NCI-H2196 (cell line): ENCODE data around the gene USH1C.
A peak's percentile ranks its signal among the peaks of the same experiment; 100 is the strongest.

Experiments
- DNase-seq: peaks from one replicate; lab custom pipeline; 2025; ENCODE audit not compliant: unreplicated experiment; lab: John Stamatoyannopoulos, UW

USH1C gene

GRCh38 chr11:17528906-17529843, 15.0 kb downstream of the USH1C start:
- peak; percentile 60 for DNase-seq

- DNase-seq, result peak; percentile 67
These were observed 16.0 kb downstream of the USH1C start for GRCh38 chr11:17528181-17528691.

DNA sequence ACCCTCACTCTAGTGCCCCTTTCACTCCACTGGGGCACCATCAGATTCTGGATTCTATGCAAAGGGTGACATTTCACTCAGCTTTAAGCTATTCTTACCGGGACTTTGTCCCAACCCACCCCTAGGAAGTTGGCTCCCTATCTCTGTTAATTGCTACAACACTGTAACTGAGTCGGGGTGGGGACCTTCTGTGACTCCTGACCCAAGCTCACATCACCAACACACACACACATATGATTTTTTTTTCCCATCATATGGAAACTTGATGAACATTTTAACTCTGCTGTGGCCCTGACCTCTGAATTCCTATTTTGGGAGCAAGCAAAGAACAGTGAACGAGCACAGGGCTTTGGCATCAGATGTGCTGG, 16.6 kb downstream of the USH1C start:
- DNase-seq, result no peak

DNA sequence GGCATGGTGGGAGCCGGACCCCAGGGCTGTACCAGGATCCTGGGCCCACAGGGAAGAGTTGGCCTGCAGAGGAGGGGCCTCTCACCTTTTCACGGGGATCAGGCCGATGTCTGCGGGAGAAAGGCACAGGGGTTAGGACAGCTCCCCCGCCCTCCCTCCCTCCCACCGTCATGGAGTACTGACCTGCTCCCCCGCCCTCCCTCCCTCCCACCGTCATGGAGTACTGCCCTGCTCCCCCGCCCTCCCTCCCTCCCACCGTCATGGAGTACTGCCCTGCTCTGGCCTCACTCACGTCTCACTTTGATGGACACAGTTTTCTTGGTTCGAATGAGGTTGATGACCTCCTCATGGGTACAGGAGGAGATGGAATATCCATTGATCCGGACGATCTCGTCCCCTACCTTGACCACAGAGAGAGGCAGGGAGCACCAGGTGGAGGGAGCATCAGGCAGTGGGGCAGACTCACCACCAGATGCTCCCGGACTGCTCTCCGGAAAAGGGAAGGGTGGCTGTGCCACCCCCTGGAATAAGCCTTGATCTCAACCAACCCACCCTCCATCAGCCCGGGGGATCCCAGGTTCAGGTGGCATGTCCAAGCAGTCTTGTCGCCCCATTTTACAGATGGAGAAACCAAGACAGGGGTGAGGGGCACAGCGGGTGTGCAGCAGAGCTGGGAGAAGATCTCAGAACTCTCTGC, 17.1 kb downstream of the USH1C start:
- DNase-seq, result no peak

- DNase-seq, result no peak
These were observed 17.9 kb downstream of the USH1C start for GRCh38 chr11:17526326-17526725.

DNA sequence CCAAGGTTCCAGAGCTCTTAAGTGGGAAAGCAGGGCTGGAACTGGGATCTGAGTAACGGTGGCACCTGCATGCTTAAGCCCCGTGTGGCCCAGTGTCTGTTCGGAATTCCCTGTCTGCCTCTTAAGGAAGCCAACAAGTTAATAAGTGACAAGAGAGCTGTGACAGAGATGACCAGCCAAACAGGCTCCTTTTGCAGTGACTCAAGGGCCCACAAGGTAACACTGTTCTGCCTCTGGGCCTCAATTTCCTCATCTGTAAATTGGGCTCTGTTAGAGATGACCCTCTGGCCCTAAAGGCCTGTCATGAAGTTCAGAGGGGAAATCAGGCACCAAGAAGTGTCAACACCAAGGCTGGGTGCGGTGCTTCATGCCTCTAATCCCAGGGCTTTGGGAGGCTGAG, 18.6 kb downstream of the USH1C start:
- no peak for DNase-seq

DNA sequence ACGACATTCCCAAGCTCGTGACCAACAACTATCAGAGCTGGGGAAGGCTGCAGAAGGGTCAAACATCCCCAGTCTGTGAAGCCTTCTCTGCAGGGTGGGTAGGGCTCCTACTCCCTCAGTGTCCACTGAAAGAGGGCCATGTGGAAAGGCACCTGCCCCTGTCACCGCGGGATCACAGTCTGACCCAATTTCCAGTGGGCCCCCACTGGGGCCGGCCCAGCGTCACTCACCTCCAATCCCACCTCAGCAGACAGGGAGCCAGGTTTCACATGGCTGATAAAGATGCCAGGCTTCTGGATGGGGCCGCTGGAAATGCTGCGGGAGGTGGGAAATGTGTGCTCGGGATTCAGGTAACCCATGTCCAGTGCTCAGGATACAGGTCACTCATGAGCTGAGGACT, 20.0 kb downstream of the USH1C start:
- DNase-seq, result no peak

DNA sequence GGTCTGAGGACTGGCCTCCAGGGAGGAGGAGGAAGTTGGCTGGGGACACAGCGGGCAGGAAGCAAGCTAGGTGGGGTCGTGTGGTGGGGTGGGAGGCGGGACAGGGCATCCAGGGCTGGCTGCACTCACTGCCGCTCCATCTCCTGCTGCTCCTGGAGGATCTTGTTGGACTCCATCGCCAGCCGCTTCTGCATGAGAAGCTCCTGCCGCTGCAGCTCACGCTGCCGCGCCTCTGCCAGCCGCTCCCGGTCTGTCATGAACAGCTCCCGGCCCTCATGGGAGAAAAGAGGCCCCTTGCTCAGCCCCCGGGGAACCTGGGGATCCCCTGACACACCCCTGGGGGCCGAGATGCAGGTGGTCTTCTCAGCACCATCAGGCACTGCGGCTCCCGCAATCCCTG, 21.6 kb downstream of the USH1C start:
- no peak for DNase-seq

GRCh38 chr11:17521106-17521900, 22.9 kb downstream of the USH1C start:
- no peak for DNase-seq

- no peak for DNase-seq
These were observed 24.9 kb downstream of the USH1C start for GRCh38 chr11:17519061-17519885.

DNA sequence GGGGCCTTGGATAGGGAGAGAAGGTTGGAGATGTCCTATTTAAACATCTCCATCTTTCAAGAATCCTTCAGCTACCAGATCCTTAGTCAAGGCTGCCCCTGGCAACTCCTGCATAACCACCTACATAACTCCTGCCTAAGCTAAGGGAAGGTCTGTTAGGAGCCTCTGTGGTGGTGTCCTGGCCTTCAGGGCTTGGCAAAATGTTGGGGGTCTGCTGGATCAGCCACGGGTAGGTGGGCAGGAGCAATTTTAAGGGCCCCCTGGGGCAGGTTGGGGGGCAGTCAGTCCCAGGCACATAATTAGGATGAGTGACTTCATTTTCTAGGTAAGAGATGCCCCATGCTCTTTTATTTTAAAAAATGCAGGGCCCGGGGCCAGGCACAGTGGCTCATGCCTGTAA, 25.9 kb downstream of the USH1C start:
- no peak for DNase-seq

- DNase-seq, result no peak
These were observed 27.0 kb downstream of the USH1C start for GRCh38 chr11:17517186-17517585.

GRCh38 chr11:17516551-17517150, 27.6 kb downstream of the USH1C start:
- no peak for DNase-seq

DNA sequence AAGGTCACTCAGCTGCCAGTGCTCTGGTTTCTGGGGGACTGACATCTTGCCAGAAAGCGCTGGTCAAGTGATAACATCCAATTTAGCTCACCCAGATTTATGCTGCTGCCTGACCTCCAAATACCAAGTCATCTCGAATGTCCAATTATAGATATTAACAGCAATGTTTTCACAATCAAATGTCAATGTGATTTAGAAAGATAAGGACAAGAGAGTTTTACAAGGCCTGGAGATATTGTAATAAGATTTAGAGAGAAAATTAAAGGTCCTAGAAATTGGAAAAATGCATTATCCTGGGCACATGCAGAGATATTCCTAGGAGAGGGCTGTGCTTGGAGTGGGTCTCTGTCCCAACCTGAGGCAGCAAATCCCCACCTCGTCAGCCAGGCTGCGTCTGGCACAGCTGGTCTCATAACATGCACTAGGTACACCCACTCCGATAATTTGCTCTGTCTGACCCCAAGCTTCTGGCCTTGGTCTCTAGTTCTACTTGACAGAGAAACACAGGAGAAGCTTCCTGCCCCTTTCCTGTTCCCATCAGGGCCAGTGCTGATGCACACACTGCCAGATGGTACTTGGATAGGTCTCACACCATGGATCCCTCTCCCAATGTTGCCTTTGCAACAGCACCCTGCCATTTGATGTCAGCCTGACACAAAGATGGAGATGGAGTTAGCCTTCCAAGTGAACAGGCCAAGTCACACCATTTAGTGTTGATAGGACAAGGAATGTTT, 28.6 kb downstream of the USH1C start:
- DNase-seq, result no peak

DNA sequence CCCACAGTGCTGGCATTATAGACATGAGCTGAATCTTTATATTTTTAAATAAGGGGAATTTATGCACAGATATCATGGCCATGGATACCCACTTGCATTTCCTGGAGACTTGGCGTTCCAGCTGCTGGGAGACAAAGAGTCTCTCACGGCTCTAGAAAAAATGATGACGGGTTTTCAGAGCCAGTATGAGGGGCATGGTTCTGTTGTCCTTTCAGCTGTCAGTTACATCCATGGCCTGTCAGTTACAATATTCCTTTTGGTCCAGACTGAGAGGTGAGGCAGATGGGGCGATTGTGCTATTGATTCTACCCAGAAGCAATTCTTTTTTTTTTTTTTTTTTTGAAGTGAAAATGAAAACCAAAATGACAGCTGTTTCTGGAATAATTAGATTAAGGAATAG, 29.7 kb downstream of the USH1C start:
- DNase-seq, result no peak

- DNase-seq, result no peak
These were observed 30.4 kb downstream of the USH1C start for GRCh38 chr11:17513853-17514252.

- DNase-seq, result no peak
These were observed 32.1 kb downstream of the USH1C start for GRCh38 chr11:17512101-17512500.

DNA sequence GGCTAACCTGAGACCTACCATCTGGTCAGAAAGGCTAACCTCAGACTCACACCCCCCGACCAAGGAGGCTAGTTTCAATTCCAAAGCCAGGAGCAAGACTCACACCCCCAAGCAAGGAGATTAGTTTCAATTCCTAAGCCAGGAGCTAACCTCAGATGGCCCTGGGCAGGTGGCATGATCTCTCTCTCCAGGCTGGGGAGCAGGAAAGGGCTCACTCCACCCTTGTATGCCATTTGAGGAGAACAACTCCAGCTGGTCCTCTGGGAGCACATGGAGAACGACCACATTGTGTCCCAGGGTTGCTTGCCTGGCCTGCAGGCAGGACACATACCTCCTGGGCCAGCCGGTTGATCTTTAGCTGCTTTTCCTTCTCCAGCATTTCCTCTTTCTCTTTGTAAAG, 32.6 kb downstream of the USH1C start:
- no peak for DNase-seq

DNA sequence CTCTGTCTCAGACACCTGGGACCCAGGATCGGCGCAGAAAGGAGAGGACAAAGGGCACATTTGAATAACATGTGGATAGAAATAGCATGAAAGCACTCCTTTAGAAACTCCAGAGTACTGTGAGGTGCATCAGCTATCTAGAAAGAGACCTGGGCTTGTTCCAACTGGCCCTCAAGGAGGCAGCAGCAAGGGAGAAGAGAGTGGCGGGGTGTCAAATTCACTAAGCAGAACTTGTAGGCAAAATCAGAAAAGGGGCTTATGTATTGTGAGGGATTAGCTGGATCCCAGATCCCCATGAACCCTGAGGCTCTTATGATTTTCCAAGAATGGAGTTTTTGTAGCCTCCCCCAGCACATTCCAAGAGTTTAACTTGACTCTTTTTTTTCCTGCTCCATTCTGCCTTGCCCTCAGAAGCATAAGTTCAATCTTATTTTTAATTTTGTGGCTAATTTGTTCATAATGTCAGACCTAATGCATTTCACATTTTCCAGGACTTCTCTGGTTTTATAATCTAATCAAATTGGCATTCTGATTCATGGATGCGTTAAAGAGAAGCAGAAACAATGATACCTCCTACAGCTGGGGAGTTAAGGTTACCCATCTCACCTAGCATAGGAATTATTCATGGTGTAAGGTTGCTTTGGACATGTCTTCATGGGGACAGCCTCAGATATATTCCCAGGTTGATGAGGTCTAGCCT, 33.6 kb downstream of the USH1C start:
- DNase-seq, result no peak
